Measurements from ENCODE around the gene C4BPB. TPM values are rescaled to one million over a fixed set of nuclear protein-coding genes. Genes with fewer than 3 reads are reported as not detected.

Gene C4BPB
- total and polyA plus RNA-seq, 2 donors: 0.46 to 1.6 TPM

DNA sequence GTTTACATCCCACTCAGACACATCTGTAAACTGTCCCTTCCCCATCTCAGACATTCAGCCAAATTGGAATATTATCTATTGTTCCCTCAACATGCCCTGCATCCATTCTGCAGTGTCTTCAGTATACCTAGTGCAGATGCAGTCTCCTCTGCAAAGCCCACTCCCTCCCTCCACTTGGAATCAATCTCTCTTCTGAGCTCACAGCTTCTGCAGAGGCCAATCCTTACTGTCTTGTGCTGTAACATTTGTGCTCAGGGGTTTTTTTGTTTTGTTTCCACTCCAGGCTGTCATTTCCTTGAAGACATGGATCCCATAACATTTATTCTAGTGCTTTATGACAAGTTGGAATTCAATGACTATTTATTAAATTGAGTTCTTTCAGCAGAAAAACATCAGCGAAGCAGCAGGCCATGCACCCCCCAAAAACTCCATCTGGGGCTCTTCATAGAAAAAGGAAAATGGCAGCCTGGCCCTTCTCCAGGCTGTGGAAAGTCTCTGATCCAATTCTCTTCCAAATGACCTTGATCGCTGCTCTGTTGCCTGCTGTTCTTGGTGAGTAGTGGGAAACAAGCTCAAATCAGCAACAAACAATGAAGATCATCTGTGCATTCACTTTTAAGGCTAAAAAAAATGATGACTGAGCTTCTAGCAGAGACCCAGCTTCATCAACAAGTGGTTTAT lies 24.1 kb downstream of the C4BPB start:
- WGBS: 66% methylated on average over 2 of the region's 2 CpGs
- Histone ChIP-seq H3K36me3 (ENCODE audit: insufficient read depth) (no peaks in the 10 kb centered on the region), H3K27ac (ENCODE audit: low read depth) (no peak overlapping the region), H3K4me3 (ENCODE audit: low read depth, low read length) (no peak overlapping the region), H3K4me1 (ENCODE audit: insufficient read depth) (no peaks in the 10 kb centered on the region)
- DNase-seq (ENCODE audit: extremely low spot score): no peak

DNA sequence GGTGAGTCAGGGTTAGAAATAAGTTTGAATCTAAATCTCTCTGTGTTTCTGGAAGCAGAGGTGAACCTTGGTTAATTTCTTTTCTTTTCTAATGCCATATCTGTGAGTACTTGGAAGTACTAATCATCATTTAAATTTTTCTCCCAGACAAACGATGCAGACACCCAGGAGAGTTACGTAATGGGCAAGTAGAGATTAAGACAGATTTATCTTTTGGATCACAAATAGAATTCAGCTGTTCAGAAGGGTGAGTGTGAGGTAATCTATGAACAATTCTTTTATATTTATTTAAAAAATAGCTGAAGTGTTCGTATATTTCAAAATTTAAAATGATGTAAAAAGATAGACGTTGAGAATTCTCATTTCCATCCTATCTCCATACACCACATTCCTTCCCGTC lies 26.6 kb downstream of the C4BPB start:
- no peak overlapping the region for H3K27ac ChIP-seq (ENCODE audit: low read depth)
- WGBS: 60% methylated on average over 5 of the region's 5 CpGs
- no peak overlapping the region for H3K4me3 ChIP-seq (ENCODE audit: low read depth, low read length)

GRCh38 chr1:207124389-207124788 lies 35.7 kb downstream of the C4BPB start:
- H3K36me3 ChIP-seq (ENCODE audit: insufficient read depth): no peaks in the 10 kb centered on the region
- H3K4me1 ChIP-seq (ENCODE audit: insufficient read depth): no peaks in the 10 kb centered on the region
- 76% methylated on average over 3 of the region's 3 CpGs for WGBS
- H3K4me3 ChIP-seq (ENCODE audit: low read depth, low read length): no peak overlapping the region
- H3K27ac ChIP-seq (ENCODE audit: low read depth): no peak overlapping the region
- DNase-seq (ENCODE audit: extremely low spot score): no peak

More for the DNA sequence above, 26.6 kb downstream of the C4BPB start:
- Histone ChIP-seq H3K4me1 (ENCODE audit: insufficient read depth) (no peaks in the 10 kb centered on the region), H3K36me3 (ENCODE audit: insufficient read depth) (no peaks in the 10 kb centered on the region)
- no peak for DNase-seq (ENCODE audit: extremely low spot score)

DNA sequence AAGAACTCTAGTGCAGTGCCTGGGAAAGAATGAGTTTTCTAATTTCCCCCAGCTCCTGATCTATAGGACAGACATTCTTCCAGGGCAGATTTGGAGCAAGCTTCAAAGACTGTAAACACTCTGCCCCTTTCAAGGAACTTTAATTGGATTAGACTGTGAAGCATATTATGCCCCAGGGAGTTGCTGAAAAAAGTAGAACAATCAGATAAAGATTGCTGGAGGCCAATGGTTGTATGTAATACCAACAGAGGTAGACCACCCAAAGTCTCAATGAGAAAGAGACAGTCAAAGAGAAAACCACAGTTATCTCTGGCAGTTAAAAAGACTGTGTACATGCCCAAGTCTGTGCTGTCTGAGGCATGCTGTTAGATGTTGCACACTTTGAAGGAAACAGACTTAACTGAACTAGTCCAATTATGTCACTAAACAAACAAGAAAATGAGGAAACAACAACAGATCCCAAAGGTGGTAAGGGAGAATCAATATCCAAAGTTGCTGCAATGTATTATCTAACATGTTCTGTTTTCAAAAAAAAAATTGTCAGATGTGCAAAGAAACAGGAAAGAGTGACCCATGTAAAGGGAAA lies 39.8 kb downstream of the C4BPB start:
- Histone ChIP-seq H3K4me1 (ENCODE audit: insufficient read depth) (no peaks in the 10 kb centered on the region), H3K36me3 (ENCODE audit: insufficient read depth) (no peaks in the 10 kb centered on the region), H3K4me3 (ENCODE audit: low read depth, low read length) (no peak overlapping the region), H3K27ac (ENCODE audit: low read depth) (no peak overlapping the region)
- DNase-seq (ENCODE audit: extremely low spot score): no peak

GRCh38 chr1:207129053-207129452 lies 40.4 kb downstream of the C4BPB start:
- no peaks in the 10 kb centered on the region for H3K36me3 ChIP-seq (ENCODE audit: insufficient read depth)
- no peak overlapping the region for H3K4me3 ChIP-seq (ENCODE audit: low read depth, low read length)
- no peaks in the 10 kb centered on the region for H3K4me1 ChIP-seq (ENCODE audit: insufficient read depth)
- DNase-seq (ENCODE audit: extremely low spot score): no peak
- H3K27ac ChIP-seq (ENCODE audit: low read depth): no peak overlapping the region

- no peak overlapping the region for H3K27ac ChIP-seq (ENCODE audit: low read depth)
- no peaks in the 10 kb centered on the region for H3K4me1 ChIP-seq (ENCODE audit: insufficient read depth)
- no peak for DNase-seq (ENCODE audit: extremely low spot score)
- H3K36me3 ChIP-seq (ENCODE audit: insufficient read depth): no peaks in the 10 kb centered on the region
- H3K4me3 ChIP-seq (ENCODE audit: low read depth, low read length): no peak overlapping the region
- WGBS: 69% methylated on average over 1 of the region's 1 CpG
These were observed 41.8 kb downstream of the C4BPB start for GRCh38 chr1:207130252-207131036.

DNA sequence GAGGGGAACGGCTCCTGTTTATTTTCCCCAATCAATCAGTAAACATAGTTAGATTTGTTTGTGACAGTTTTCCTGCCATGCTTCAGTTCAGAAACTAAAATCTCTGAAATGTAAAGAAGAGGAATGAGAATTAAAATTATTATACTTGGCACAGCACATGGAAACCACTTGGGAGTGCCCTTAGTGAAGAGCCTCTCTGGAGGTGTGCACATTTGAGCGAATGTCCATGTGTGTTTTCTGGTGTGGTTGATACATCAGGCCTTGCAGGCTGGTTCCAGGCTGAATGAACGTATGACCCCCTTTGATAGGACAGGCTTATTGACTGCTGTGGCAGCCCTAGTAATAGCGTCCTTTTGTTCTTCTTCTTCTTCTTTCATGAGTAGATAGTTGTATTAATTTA lies 42.5 kb downstream of the C4BPB start:
- H3K27ac ChIP-seq (ENCODE audit: low read depth): no peak overlapping the region
- no peaks in the 10 kb centered on the region for H3K4me1 ChIP-seq (ENCODE audit: insufficient read depth)
- H3K36me3 ChIP-seq (ENCODE audit: insufficient read depth): no peaks in the 10 kb centered on the region
- DNase-seq (ENCODE audit: extremely low spot score): no peak
- WGBS: 91% methylated on average over 4 of the region's 4 CpGs
- no peak overlapping the region for H3K4me3 ChIP-seq (ENCODE audit: low read depth, low read length)

DNA sequence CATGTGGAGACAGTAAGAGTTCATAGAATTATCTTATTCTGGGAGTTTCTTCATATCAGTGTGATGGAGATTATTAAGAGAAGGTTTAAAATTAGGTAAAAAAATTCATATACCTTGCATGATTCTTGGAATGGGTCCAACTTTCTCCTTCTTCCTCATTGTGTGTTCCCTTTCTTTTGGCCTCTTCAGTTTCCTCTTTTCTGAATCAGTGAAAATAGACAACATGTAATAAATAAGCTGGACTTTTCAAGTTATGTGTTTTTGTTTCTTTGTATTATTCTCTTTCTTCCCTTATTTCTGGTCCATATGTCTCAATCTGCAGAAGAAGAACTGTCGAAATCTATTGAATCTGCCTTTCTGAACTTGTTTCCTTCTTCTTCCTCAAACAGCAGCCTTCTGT lies 45.9 kb downstream of the C4BPB start:
- Histone ChIP-seq H3K4me1 (ENCODE audit: insufficient read depth) (no peaks in the 10 kb centered on the region), H3K27ac (ENCODE audit: low read depth) (no peak overlapping the region), H3K36me3 (ENCODE audit: insufficient read depth) (no peaks in the 10 kb centered on the region), H3K4me3 (ENCODE audit: low read depth, low read length) (no peak overlapping the region)
- 89% methylated on average over 1 of the region's 1 CpG for WGBS
- no peak for DNase-seq (ENCODE audit: extremely low spot score)

DNA sequence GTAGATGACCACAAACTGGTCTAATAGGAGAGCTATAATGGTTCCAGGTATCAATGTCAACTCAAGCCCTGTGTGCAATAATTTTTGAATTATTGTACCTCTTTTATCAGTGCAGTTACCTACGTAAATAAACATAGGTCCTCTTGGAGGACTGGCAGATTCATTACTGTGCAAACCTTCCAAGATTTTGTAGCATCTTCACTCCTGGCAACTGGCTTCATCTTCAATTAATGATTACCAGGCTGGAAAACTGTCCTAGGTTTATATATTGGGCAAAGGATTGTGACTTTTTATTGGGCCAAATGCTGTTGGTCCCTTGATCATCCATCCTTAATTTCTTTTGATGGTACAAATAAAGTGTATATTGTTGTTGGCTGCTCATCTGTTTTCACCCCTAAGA lies 51.0 kb downstream of the C4BPB start:
- Histone ChIP-seq H3K27ac (ENCODE audit: low read depth) (no peak overlapping the region), H3K4me1 (ENCODE audit: insufficient read depth) (no peaks in the 10 kb centered on the region), H3K4me3 (ENCODE audit: low read depth, low read length) (no peak overlapping the region), H3K36me3 (ENCODE audit: insufficient read depth) (no peaks in the 10 kb centered on the region)
- DNase-seq (ENCODE audit: extremely low spot score): no peak
- WGBS: 93% methylated on average over 1 of the region's 1 CpG

DNA sequence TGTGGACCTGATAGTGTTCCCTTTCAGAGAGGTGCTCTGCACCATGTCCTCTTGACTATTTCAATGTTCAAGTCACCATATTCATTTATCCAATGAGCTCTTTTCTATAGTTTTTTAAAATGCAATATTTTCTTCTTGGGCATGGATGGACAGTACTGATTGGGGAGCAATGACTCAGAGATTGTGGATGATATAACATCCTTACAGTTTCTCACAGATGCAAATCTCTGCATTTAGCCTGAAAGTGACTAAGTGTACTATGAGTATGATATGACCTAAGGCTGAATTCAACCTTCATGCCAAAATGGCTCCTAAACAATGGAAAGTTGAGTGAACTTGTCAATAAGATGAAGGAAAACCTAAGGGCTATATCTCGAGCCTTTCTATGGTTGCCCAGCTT lies 51.9 kb downstream of the C4BPB start:
- Histone ChIP-seq H3K4me1 (ENCODE audit: insufficient read depth) (no peaks in the 10 kb centered on the region), H3K27ac (ENCODE audit: low read depth) (no peak overlapping the region), H3K4me3 (ENCODE audit: low read depth, low read length) (no peak overlapping the region), H3K36me3 (ENCODE audit: insufficient read depth) (no peaks in the 10 kb centered on the region)
- no peak for DNase-seq (ENCODE audit: extremely low spot score)
- WGBS: 73% methylated on average over 1 of the region's 1 CpG

DNA sequence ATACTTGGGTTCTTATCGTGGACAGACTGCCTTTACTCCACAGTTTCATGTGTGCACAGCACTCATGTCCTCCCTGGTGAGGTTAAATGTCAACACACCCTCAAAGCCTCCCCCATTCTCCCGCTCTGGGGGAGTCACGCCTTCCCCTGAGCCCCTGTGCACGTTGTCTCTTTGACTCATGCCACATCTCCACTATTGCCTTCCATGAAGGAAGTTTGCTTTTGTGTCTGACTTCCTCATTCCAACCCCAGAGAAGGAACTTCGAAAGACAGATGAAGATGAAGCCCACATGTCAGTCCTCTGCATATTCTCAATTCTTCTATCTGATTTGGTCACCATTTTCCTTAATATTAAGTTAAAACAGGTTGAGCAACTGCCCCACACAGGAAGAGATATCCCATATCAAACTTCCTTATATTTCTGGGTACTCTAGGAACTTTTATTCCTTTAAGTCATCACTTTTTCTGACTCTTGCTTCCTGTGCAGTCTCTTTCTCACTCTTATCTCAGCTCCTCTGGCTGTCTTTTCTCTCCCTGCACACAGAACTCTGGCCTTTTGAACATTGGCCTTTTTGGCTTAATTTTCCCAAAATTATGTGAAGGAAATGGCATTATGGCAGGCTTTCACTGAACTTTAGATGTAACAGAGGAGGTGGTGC lies 56.9 kb downstream of the C4BPB start:
- WGBS: 74% methylated on average over 5 of the region's 5 CpGs
- no peak for DNase-seq (ENCODE audit: extremely low spot score)
- Histone ChIP-seq H3K27ac (ENCODE audit: low read depth) (no peak overlapping the region), H3K4me3 (ENCODE audit: low read depth, low read length) (no peak overlapping the region), H3K4me1 (ENCODE audit: insufficient read depth) (no peaks in the 10 kb centered on the region), H3K36me3 (ENCODE audit: insufficient read depth) (no peaks in the 10 kb centered on the region)

Measured in urinary bladder (tissue), 4 donors.